GM12878 (cell line): Measurements from ENCODE around the gene ZBED4. TPM values are rescaled to one million over a fixed set of nuclear protein-coding genes. Genes with fewer than 3 reads are reported as not detected.

Experiments
- ATAC-seq: fragments of 200-7000 bp; cut with Tn5 transposase; 3 replicates; pipeline ENCODE4 v1.9.1; 2020; ENCODE audit warnings: mild to moderate bottlenecking, moderate library complexity
- BruUV-seq: library from RNA; stranded (reverse); fragments of 400-500 nt; replicated peaks from 2 replicates; lab custom pipeline; 2021; lab: Mats Ljungman, UMichigan
- CTCF ChIA-PET: fragments of 300-600 bp; sonication (Branson Sonifier 250); formaldehyde crosslinking; extraction: SDS; loops from one replicate; lab custom pipeline; 2021; ENCODE audit warnings: inconsistent platforms; lab: Yijun Ruan, JAX
- POLR2A ChIA-PET: fragments of 350-600 bp; formaldehyde crosslinking; extraction: SDS; loops from one replicate; lab custom pipeline; 2021; ENCODE audit warnings: inconsistent platforms; lab: Charles Lee
- RAD21 ChIA-PET: fragments of 300-600 bp; sonication (Branson Sonifier 250); formaldehyde crosslinking; loops from one replicate; lab custom pipeline; 2023; ENCODE audit warnings: antibody characterized with exemption; ENCODE audit not compliant: unreplicated experiment; lab: Charles Lee
- SMC1A ChIA-PET: fragments of 300-600 bp; sonication (Branson Sonifier 250); formaldehyde crosslinking; loops from one replicate; lab custom pipeline; 2023; ENCODE audit not compliant: unreplicated experiment, uncharacterized antibody; lab: Charles Lee
- DNase-seq: peaks from one replicate; pipeline ENCODE4 v3.0.0-alpha.2; 2011; ENCODE audit warnings: low read depth, low spot score
- FAIRE-seq: peaks from 3 replicates; lab custom pipeline; 2011; peaks lifted over from hg19 to GRCh38; lab: Jason Lieb, UNC
- H2AFZ ChIP-seq: 2 replicates; pipeline ENCODE4 v1.6.0; 2011; ENCODE audit warnings: low read depth, low read length, control low read depth; ENCODE audit not compliant: control insufficient read depth
- H3K27ac ChIP-seq: 2 replicates; pipeline ENCODE4 v1.5.1; 2011; ENCODE audit warnings: control low read depth; ENCODE audit not compliant: control insufficient read depth, insufficient read depth
- H3K27me3 ChIP-seq, 2 experiments: replicated peaks in 1 of 2; 2 replicates each; pipeline versions ENCODE4 v1.6.0 to v1.6.1; 2011; ENCODE audit warnings: low read length in 1 of 2; ENCODE audit not compliant: control insufficient read depth in 2 of 2, insufficient read depth in 2 of 2
- H3K36me3 ChIP-seq, 2 experiments: 2 replicates each; pipeline ENCODE4 v1.5.1; 2011; ENCODE audit warnings: low read length in 1 of 2; ENCODE audit not compliant: control insufficient read depth in 2 of 2, insufficient read depth in 2 of 2
- H3K4me1 ChIP-seq: 2 replicates; pipeline ENCODE4 v1.6.1; 2011; ENCODE audit warnings: mild to moderate bottlenecking, low read length, moderate library complexity, mixed read lengths; ENCODE audit not compliant: control insufficient read depth, insufficient read depth
- H3K4me2 ChIP-seq: 2 replicates; pipeline ENCODE4 v1.6.0; 2011; ENCODE audit warnings: control low read depth; ENCODE audit not compliant: control insufficient read depth, insufficient read depth
- H3K4me3 ChIP-seq: fragments of 200-600 bp; sonication (generic); 2 replicates; pipeline ENCODE4 v1.5.1; 2016
- H3K79me2 ChIP-seq: 2 replicates; pipeline ENCODE4 v1.6.0; 2011; ENCODE audit warnings: low read length; ENCODE audit not compliant: control insufficient read depth, insufficient read depth
- H3K9ac ChIP-seq: 2 replicates; pipeline ENCODE4 v1.8.0; 2011; ENCODE audit warnings: low read length, control low read depth, mixed read lengths; ENCODE audit not compliant: control insufficient read depth, insufficient read depth
- H3K9me3 ChIP-seq: replicated peaks from 3 replicates; pipeline ENCODE4 v1.5.1; 2011; ENCODE audit warnings: mild to moderate bottlenecking, low read length; ENCODE audit not compliant: control insufficient read depth, insufficient read depth
- H4K20me1 ChIP-seq: 2 replicates; pipeline ENCODE4 v1.6.0; 2011; ENCODE audit not compliant: control insufficient read depth, insufficient read depth
- EED ChIP-seq: sonication (generic); IDR thresholded peaks from 2 replicates; pipeline ENCODE4 v1.6.1; 2016; ENCODE audit warnings: antibody characterized with exemption, low read depth
- ETV6 ChIP-seq, 2 experiments: fragments of 450-650 bp in 1 of 2; IDR thresholded peaks in 1 of 2; conservative IDR thresholded peaks in 1 of 2; 2 replicates each; pipeline ENCODE4 v1.6.1; 2014; ENCODE audit warnings: antibody characterized with exemption in 1 of 2, borderline replicate concordance in 1 of 2, low read depth in 1 of 2, mild to moderate bottlenecking in 1 of 2, moderate library complexity in 1 of 2
- HCFC1 ChIP-seq: fragments of 150-350 bp; IDR thresholded peaks from 2 replicates; pipeline ENCODE4 v1.6.1; 2014; ENCODE audit warnings: low read length
- KLF5 ChIP-seq: fragments of 450-650 bp; IDR thresholded peaks from 2 replicates; pipeline ENCODE4 v1.6.1; 2014; ENCODE audit warnings: mild to moderate bottlenecking; ENCODE audit not compliant: partially characterized antibody
- RCOR1 ChIP-seq: conservative IDR thresholded peaks from 2 replicates; pipeline ENCODE4 v1.6.1; 2012; ENCODE audit warnings: low read depth, low read length, improper control_type of control experiment
- WGBS: methylation state at CpG from one replicate; pipeline ENCODE4 v1.1.6; 2016; ENCODE audit warnings: low lambda C conversion rate; ENCODE audit not compliant: insufficient replicate concordance, insufficient coverage; ENCODE audit errors: missing lambda C conversion rate; 5-methylcytosine and 5-hydroxymethylcytosine counted together
- in situ Hi-C: fragments of 300-500 bp; cut with MboI; formaldehyde crosslinking; loops from 9 replicates; pipeline ENCODE4 v1.14.3; 2018; ENCODE audit warnings: mixed read lengths
- intact Hi-C: fragments of 100-400 bp; cut with micrococcal nuclease; formaldehyde crosslinking; loops from one replicate; pipeline ENCODE4 v1.14.2; 2022; ENCODE audit not compliant: unreplicated experiment
- polyA plus RNA-seq, 11 experiments: library from polyadenylated mRNA; depleted of rRNA in 4 of 11; unstranded in 6 of 11; stranded (reverse) in 5 of 11; fragments of >200 nt; fragmentation: Nextera tagmentation in 4 of 11; fragmentation: Illumina TruSeq in 1 of 11; extraction: Ambion mirVana in 4 of 11; extraction: Trizol in 1 of 11; gene quantifications; 1 replicate in 1 of 11; 2 replicates in 10 of 11; pipeline versions ENCODE4 v1.2.1 to v1.2.3, GENCODE V29; 2011 to 2016; ENCODE audit warnings: inconsistent platforms in 2 of 11, missing spikeins in 2 of 11, low read depth in 1 of 11
- total RNA-seq, 4 experiments: library from RNA; depleted of rRNA in 3 of 4; stranded (reverse); fragments of >200 nt in 3 of 4; fragmentation: Illumina TruSeq in 1 of 4; extraction: Trizol in 1 of 4; gene quantifications; 2 replicates each; pipeline versions ENCODE4 v1.2.1 to v1.2.3, GENCODE V29; 2013 to 2021

The ZBED4 gene
- total and polyA plus RNA-seq, 10 of the 15 experiments (the other 5 are each of a cell fraction or from before 2014, with no cell fraction given): 2.3 to 21.6 (median 12.8) TPM

GRCh38 chr22:49909476-49910205 is 56.0 kb downstream of the ZBED4 start:
- WGBS: 92% methylated on average over 23 of the region's 23 CpGs
- Histone ChIP-seq H3K9ac (no peak overlapping the region), H3K27ac (no peak overlapping the region), H3K4me1 (no peaks in the 10 kb centered on the region), H3K36me3 (peaks cover 0 to 7% of the 10 kb centered on the region in 2 experiments; a peak in 3 of 4 replicates), H3K27me3 (no peaks in the 10 kb centered on the region), H3K4me2 (no peak overlapping the region), H3K79me2 (no peaks in the 10 kb centered on the region), H2AFZ (no peak overlapping the region), H3K4me3 (no peak overlapping the region), H4K20me1 (no peaks in the 10 kb centered on the region), H3K9me3 (no peaks in the 10 kb centered on the region)
- ChIA-PET CTCF (no interaction called here), POLR2A (no interaction called here), SMC1A (no interaction called here), RAD21 (no interaction called here)
- TF ChIP-seq EED (no peak), ETV6 (conservative IDR thresholded peaks at IDR 0.05 in 1 of 2, IDR thresholded peaks at IDR 0.05 in 1 of 2; ENCODE audit: borderline replicate concordance in 1 of 2, low read depth in 1 of 2) (no peak), HCFC1 (no peak), KLF5 (no peak), RCOR1 (no peak)
- ATAC-seq (no peak), DNase-seq (no peak), FAIRE-seq (no peak)
- no TSS peak for BruUV-seq
- in situ Hi-C loops (no loop called here), intact Hi-C loops (no loop called here)
